Stomach (tissue), 9 donors: ENCODE results near the gene POLL. TPM values are rescaled to one million over a fixed set of nuclear protein-coding genes. Genes with fewer than 3 reads are reported as not detected.

Source experiments
- DNase-seq, 2 donors: peaks; one replicate each; pipeline versions ENCODE4 v3.0.0 to v3.0.0-alpha.2; 2013 to 2019
- H3K27ac ChIP-seq, 5 donors: fragments of 200-600 bp in 4 of 5; sonication (generic) in 4 of 5; one replicate each; pipeline ENCODE4 v1.5.1; 2013 to 2019; ENCODE audit warnings: mild to moderate bottlenecking in 1 of 5, moderate library complexity in 1 of 5
- H3K27me3 ChIP-seq, 3 donors: fragments of 200-600 bp; sonication (generic); one replicate each; pipeline ENCODE4 v1.5.1; 2017 to 2019; ENCODE audit warnings: mixed run types in 1 of 3
- H3K36me3 ChIP-seq, 4 donors: fragments of 200-600 bp; sonication (generic); 1 replicate in 3 of 4; 2 replicates in 1 of 4; pipeline ENCODE4 v1.5.1; 2016 to 2019
- H3K4me1 ChIP-seq, 4 donors: fragments of 200-600 bp; sonication (generic); one replicate each; pipeline ENCODE4 v1.5.1; 2016 to 2019
- H3K4me3 ChIP-seq, 4 donors: fragments of 200-600 bp; sonication (generic) in 3 of 4; one replicate each; pipeline ENCODE4 v1.5.1; 2016 to 2019; ENCODE audit warnings: mild to moderate bottlenecking in 1 of 4
- H3K9me3 ChIP-seq, 4 donors: fragments of 200-600 bp; sonication (generic); one replicate each; pipeline ENCODE4 v1.5.1; 2016 to 2019
- CTCF ChIP-seq, 7 experiments: fragments of 450-650 bp in 4 of 7; fragments of 200-600 bp in 3 of 7; sonication (generic) in 3 of 7; IDR thresholded peaks; one replicate each; pipeline ENCODE4 v1.5.1; 2016 to 2019; ENCODE audit warnings: antibody characterized with exemption in 7 of 7, control low read depth in 2 of 7, mild to moderate bottlenecking in 1 of 7
- EP300 ChIP-seq: sonication (generic); formaldehyde crosslinking; IDR thresholded peaks from one replicate; pipeline ENCODE4 v1.6.1; 2017; ENCODE audit warnings: antibody characterized with exemption
- POLR2A ChIP-seq, 4 donors: fragments of 450-650 bp; IDR thresholded peaks; one replicate each; pipeline ENCODE4 v1.6.1; 2016; ENCODE audit warnings: antibody characterized with exemption in 4 of 4, control low read depth in 2 of 4, mild to moderate bottlenecking in 1 of 4, moderate library complexity in 1 of 4
- POLR2AphosphoS5 ChIP-seq, 3 donors: sonication (generic); formaldehyde crosslinking; IDR thresholded peaks; one replicate each; pipeline ENCODE4 v1.6.1; 2016; ENCODE audit warnings: antibody characterized with exemption in 3 of 3
- WGBS, 5 donors: extraction: QIAGEN DNeasy Blood & Tissue Kit in 3 of 5; methylation state at CpG; one replicate each; pipeline versions ENCODE4 v1.1.5 to v1.1.7; 2013 to 2018; 5-methylcytosine and 5-hydroxymethylcytosine counted together
- intact Hi-C: fragments of 100-400 bp; cut with DNase I; formaldehyde crosslinking; loops from one replicate; pipeline ENCODE4 v1.15.1; 2023; ENCODE audit warnings: low total_unique reads
- polyA plus RNA-seq, 3 donors: library from polyadenylated mRNA; stranded (reverse); fragments of 200-250 nt; gene quantifications; one replicate each; pipeline ENCODE4 v1.2.3, GENCODE V29; 2013
- total RNA-seq, 5 donors: library from RNA; depleted of rRNA; stranded (reverse); fragments of >200 nt; gene quantifications; one replicate each; pipeline versions ENCODE4 v1.1.0 to v1.2.3, GENCODE V29; 2014 to 2016
- donor health status: healthy with polysubstance abuse.
- donor health status: Bipolar disorder and iron deficiency.
- donor health status: healthy.

Gene POLL
- total and polyA plus RNA-seq, 8 donors, result 12.9 to 122 (median 34.2) TPM

- 81 to 90% (median 86%) methylated on average over 7 of the region's 7 CpGs for WGBS, 5 donors
- no peak for DNase-seq
- H3K36me3 ChIP-seq, result peaks cover 0 to 17% (median 4%) of the 10 kb centered on the region in 4 donors
- H3K27me3 ChIP-seq, result peaks cover 8 to 38% (median 22%) of the 10 kb centered on the region in 3 donors
- intact Hi-C loops, result loop anchor here (5.0 kb wide), 1 partner anchor 360 kb away; no protein-coding TSS in a partner anchor
- no peak overlapping the region for H3K27ac ChIP-seq
- H3K4me1 ChIP-seq, result peaks cover 18 to 21% (median 20%) of the 10 kb centered on the region in 4 donors
- peaks cover 0 to 13% (median 7%) of the 10 kb centered on the region in 4 donors for H3K9me3 ChIP-seq
- TF ChIP-seq POLR2AphosphoS5 (IDR thresholded peaks at IDR 0.05) (no peak), POLR2A (IDR thresholded peaks at IDR 0.05) (no peak), CTCF (IDR thresholded peaks at IDR 0.05) (no peak), EP300 (no peak)
- H3K4me3 ChIP-seq, result no peak overlapping the region
These were observed 15.9 kb downstream of the POLL start for GRCh38 chr10:101572126-101572525.

GRCh38 chr10:101571271-101571925, 16.7 kb downstream of the POLL start:
- Histone ChIP-seq H3K27me3 (peaks cover 9 to 46% (median 29%) of the 10 kb centered on the region in 3 donors), H3K9me3 (peaks cover 0 to 13% (median 7%) of the 10 kb centered on the region in 4 donors), H3K27ac (no peak overlapping the region), H3K4me3 (no peak overlapping the region), H3K36me3 (peaks cover 0 to 10% (median 2%) of the 10 kb centered on the region in 4 donors), H3K4me1 (peaks cover 22 to 27% (median 26%) of the 10 kb centered on the region in 4 donors)
- intact Hi-C loops, result loop anchor here (5.0 kb wide), 1 partner anchor 359 kb away; no protein-coding TSS in a partner anchor
- WGBS, 5 donors, result 59 to 72% (median 63%) methylated on average over 8 of the region's 8 CpGs
- no peak for DNase-seq
- TF ChIP-seq EP300 (no peak), CTCF (IDR thresholded peaks at IDR 0.05) (no peak), POLR2AphosphoS5 (IDR thresholded peaks at IDR 0.05) (no peak), POLR2A (IDR thresholded peaks at IDR 0.05) (no peak)

- H3K27me3 ChIP-seq, result peaks cover 17 to 53% (median 36%) of the 10 kb centered on the region in 3 donors
- DNase-seq, result no peak
- H3K27ac ChIP-seq, result peak overlapping the region in 1 of 5 donors; percentile 36
- intact Hi-C loops, result loop anchor here (5.0 kb wide), 1 partner anchor 358 kb away; no protein-coding TSS in a partner anchor
- H3K9me3 ChIP-seq, result peaks cover 0 to 13% (median 7%) of the 10 kb centered on the region in 4 donors
- WGBS, 5 donors, result 4 to 10% (median 8%) methylated on average over 20 to 37 of the region's 37 CpGs
- peaks cover 0 to 5% (median 1%) of the 10 kb centered on the region in 4 donors for H3K36me3 ChIP-seq
- H3K4me1 ChIP-seq, result peaks cover 25 to 31% (median 30%) of the 10 kb centered on the region in 4 donors
- TF ChIP-seq EP300, result no peak
- TF ChIP-seq POLR2AphosphoS5 (IDR thresholded peaks at IDR 0.05), result no peak
- TF ChIP-seq POLR2A (IDR thresholded peaks at IDR 0.05), result no peak
- TF ChIP-seq CTCF (IDR thresholded peaks at IDR 0.05), result peak in 1 of 7 experiments; percentile 53
- peak overlapping the region; percentile 50 to 63 (median 54) for H3K4me3 ChIP-seq
These were observed 17.4 kb downstream of the POLL start for GRCh38 chr10:101570428-101571270.
